D721Med (cell line): ENCODE measurements around the gene PKN1.
"Not testable (repeated sequence)": the region's sequence is repeated elsewhere in the genome, so short reads cannot be mapped to it uniquely, and the experiment has no call there.

ENCODE experiments used
- DNase-seq: peaks from one replicate; pipeline ENCODE4 v3.0.0; 2011; ENCODE audit warnings: low spot score; ENCODE audit not compliant: insufficient read length
- FAIRE-seq: peaks from 2 replicates; lab custom pipeline; 2011; peaks lifted over from hg19 to GRCh38; lab: Jason Lieb, UNC
- TF ChIP-seq, protein P1 (sequence below): IDR thresholded peaks from 2 replicates; pipeline ENCODE4 v1.5.1; 2012; ENCODE audit warnings: mild to moderate bottlenecking, control low read depth; ENCODE audit not compliant: insufficient read depth; ENCODE audit errors: missing control alignments

PKN1 gene

GRCh38 chr19:14496029-14496833 is 63.1 kb downstream of the PKN1 start, which contains the start of gene GIPC1:
Gene GIPC1, minus strand, starts transcription at chr19:14496127. Its CDS starts 13,151 bp downstream, at chr19:14482976.
- TF ChIP-seq, protein P1, sequence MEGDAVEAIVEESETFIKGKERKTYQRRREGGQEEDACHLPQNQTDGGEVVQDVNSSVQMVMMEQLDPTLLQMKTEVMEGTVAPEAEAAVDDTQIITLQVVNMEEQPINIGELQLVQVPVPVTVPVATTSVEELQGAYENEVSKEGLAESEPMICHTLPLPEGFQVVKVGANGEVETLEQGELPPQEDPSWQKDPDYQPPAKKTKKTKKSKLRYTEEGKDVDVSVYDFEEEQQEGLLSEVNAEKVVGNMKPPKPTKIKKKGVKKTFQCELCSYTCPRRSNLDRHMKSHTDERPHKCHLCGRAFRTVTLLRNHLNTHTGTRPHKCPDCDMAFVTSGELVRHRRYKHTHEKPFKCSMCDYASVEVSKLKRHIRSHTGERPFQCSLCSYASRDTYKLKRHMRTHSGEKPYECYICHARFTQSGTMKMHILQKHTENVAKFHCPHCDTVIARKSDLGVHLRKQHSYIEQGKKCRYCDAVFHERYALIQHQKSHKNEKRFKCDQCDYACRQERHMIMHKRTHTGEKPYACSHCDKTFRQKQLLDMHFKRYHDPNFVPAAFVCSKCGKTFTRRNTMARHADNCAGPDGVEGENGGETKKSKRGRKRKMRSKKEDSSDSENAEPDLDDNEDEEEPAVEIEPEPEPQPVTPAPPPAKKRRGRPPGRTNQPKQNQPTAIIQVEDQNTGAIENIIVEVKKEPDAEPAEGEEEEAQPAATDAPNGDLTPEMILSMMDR, result no peak

DNA sequence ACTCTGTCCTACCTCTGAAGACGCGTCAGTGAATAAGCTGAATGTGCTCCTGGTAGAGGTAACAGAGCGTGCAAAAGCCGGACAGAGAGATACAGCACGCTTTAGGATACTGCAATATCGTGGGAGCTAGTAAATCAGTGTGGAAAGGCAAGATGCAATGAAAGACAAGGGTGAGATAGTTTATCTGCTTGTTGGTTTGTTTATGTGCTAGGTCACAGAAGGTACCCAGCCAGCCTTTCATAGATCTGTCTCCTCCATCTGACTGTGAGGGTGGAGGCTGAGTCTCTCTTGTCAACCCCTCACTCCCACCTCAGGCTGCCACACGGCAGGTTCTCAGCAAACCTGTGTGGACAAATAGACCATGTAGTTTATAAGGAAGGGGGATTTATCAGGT is 63.7 kb downstream of the PKN1 start:
- FAIRE-seq (no peak), DNase-seq (no peak)

More at GRCh38 chr19:14496029-14496833, 63.1 kb downstream of the PKN1 start, which contains the start of gene GIPC1:
- peak; percentile 98 for DNase-seq
- no peak for FAIRE-seq

GRCh38 chr19:14497228-14497921 is 64.3 kb downstream of the PKN1 start:
- DNase-seq (no peak), FAIRE-seq (no peak)
- TF ChIP-seq, protein P1, result no peak

More for the DNA sequence above, 63.7 kb downstream of the PKN1 start:
- TF ChIP-seq, protein P1, result no peak

DNA sequence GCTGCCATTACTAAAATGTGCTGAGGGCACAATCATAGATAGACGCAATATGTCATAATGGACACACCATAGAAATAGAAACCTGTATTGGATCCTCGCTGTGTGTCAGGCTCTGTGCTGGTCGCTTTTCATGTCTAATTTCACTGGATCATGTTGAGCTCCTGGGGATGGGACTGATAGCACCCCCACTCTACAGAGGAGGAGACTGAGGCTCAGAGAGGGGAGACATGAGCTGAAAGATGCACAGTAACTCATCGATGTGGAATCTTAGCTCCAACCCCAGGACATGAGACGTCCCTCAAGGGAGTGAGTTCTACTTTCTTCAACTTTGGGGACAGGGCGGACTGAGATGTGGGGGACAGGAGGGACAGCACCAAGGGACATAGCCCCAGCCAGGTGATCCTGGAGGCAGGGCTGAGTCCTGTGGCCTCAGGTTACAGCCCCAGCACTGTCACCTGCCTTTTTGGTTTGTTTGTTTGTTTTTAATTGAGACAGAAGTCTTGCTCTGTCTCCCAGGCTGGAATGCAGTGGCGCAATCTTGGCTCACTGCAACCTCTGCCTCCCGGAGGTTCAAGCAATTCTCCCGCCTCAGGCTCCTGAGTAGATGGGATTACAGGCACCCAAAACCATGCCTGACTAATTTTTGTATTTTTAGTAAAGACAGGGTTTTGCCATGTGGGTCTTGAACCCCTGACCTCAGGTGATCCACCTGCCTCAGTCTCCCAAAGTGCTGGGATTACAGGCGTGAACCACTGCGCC is 69.4 kb downstream of the PKN1 start:
- FAIRE-seq (no peak), DNase-seq (no peak)
- TF ChIP-seq, protein P1, result no peak

DNA sequence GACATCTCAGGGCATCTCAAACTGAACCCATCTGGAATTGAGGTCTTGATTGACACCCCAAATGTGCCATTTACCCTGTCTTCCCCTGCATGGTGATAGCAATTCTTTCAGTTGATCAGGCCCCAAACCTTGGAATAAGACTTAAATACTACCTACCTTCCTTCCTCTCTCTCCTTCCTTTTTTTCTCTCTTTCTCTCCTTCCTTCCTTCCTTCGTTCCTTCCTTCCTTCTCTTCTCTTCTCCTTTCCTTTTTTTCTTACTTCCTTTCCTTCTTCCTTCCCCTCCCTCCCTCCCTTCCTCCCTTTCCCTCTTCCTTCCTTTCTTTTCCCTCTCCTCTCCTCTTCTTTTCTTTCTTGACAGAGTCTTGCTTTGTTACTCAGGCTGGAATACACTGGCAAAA is 70.2 kb downstream of the PKN1 start:
- TF ChIP-seq, protein P1, result no peak
- DNase-seq (no peak), FAIRE-seq (no peak)

GRCh38 chr19:14504575-14504974 is 71.5 kb downstream of the PKN1 start:
- not testable (repeated sequence) for DNase-seq, FAIRE-seq
